HCT116 (cell line): ENCODE measurements around the gene HIPK2.

ENCODE experiments used
- ELF1 ChIP-seq: IDR thresholded peaks from 2 replicates; pipeline ENCODE4 v1.6.1; 2012; ENCODE audit warnings: low read depth, borderline replicate concordance
- EZH2 ChIP-seq: fragments of 200-600 bp; sonication (generic); IDR thresholded peaks from 2 replicates; pipeline ENCODE4 v1.6.1; 2017; ENCODE audit warnings: antibody characterized with exemption, mixed run types
- EZH2phosphoT487 ChIP-seq: fragments of 200-600 bp; IDR thresholded peaks from 2 replicates; pipeline ENCODE4 v1.6.1; 2018; ENCODE audit warnings: antibody characterized with exemption, borderline replicate concordance
- MAX ChIP-seq: IDR thresholded peaks from 2 replicates; pipeline ENCODE4 v1.6.1; 2012
- POLR2A ChIP-seq: IDR thresholded peaks from 2 replicates; pipeline ENCODE4 v1.7.0; 2011; ENCODE audit warnings: borderline replicate concordance; ENCODE audit not compliant: insufficient read depth, insufficient read length; ENCODE audit errors: extremely low read depth
- POLR2AphosphoS5 ChIP-seq: IDR thresholded peaks from 2 replicates; pipeline ENCODE4 v1.6.1; 2011; ENCODE audit warnings: mild to moderate bottlenecking, low read depth, low read length, moderate library complexity
- RAD21 ChIP-seq: IDR thresholded peaks from 2 replicates; pipeline ENCODE4 v1.6.1; 2012; ENCODE audit warnings: low read depth, mild to moderate bottlenecking
- SIN3A ChIP-seq: IDR thresholded peaks from 2 replicates; pipeline ENCODE4 v1.6.1; 2012; ENCODE audit warnings: low read depth
- TCF7L2 ChIP-seq: IDR thresholded peaks from 2 replicates; pipeline ENCODE4 v1.7.0; 2011; ENCODE audit warnings: borderline replicate concordance, inconsistent platforms; ENCODE audit not compliant: insufficient read depth, insufficient read length; ENCODE audit errors: extremely low read depth
- ZFX ChIP-seq: fragments of 450-650 bp; IDR thresholded peaks from 2 replicates; pipeline ENCODE4 v1.6.1; 2017
- ZNF274 ChIP-seq: fragments of 200-500 bp; sonication (Bioruptor generic); IDR thresholded peaks from 2 replicates; pipeline ENCODE4 v1.6.1; 2014; ENCODE audit warnings: mild to moderate bottlenecking, low read depth, low read length, inconsistent platforms
- TF ChIP-seq, protein P1 (sequence below), 3 experiments: fragments of 200-600 bp in 1 of 3; sonication (generic) in 1 of 3; IDR thresholded peaks in 2 of 3; conservative IDR thresholded peaks in 1 of 3; 2 replicates each; pipeline ENCODE4 v1.5.1; 2012 to 2017; ENCODE audit warnings: low read depth in 2 of 3, low read length in 2 of 3, antibody characterized with exemption in 1 of 3, borderline replicate concordance in 1 of 3, control low read depth in 1 of 3, mild to moderate bottlenecking in 1 of 3, mixed read lengths in 1 of 3, mixed run types in 1 of 3, moderate library complexity in 1 of 3; ENCODE audit not compliant: insufficient read depth in 1 of 3
- TF ChIP-seq, protein P2 (sequence below): IDR thresholded peaks from 2 replicates; pipeline ENCODE4 v1.6.1; 2012

GRCh38 chr7:139673230-139673629, 104.6 kb downstream of the HIPK2 start:
- TF ChIP-seq ZFX, result no peak
- no peak for TF ChIP-seq MAX
- TF ChIP-seq POLR2AphosphoS5, result no peak
- TF ChIP-seq, protein P1, sequence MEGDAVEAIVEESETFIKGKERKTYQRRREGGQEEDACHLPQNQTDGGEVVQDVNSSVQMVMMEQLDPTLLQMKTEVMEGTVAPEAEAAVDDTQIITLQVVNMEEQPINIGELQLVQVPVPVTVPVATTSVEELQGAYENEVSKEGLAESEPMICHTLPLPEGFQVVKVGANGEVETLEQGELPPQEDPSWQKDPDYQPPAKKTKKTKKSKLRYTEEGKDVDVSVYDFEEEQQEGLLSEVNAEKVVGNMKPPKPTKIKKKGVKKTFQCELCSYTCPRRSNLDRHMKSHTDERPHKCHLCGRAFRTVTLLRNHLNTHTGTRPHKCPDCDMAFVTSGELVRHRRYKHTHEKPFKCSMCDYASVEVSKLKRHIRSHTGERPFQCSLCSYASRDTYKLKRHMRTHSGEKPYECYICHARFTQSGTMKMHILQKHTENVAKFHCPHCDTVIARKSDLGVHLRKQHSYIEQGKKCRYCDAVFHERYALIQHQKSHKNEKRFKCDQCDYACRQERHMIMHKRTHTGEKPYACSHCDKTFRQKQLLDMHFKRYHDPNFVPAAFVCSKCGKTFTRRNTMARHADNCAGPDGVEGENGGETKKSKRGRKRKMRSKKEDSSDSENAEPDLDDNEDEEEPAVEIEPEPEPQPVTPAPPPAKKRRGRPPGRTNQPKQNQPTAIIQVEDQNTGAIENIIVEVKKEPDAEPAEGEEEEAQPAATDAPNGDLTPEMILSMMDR (IDR thresholded peaks at IDR 0.05 in 2 of 3, conservative IDR thresholded peaks at IDR 0.05 in 1 of 3; ENCODE audit: borderline replicate concordance in 1 of 3, insufficient read depth in 1 of 3, low read depth in 2 of 3, low read length in 2 of 3), result no peak
- TF ChIP-seq SIN3A, result no peak
- TF ChIP-seq, protein P2, sequence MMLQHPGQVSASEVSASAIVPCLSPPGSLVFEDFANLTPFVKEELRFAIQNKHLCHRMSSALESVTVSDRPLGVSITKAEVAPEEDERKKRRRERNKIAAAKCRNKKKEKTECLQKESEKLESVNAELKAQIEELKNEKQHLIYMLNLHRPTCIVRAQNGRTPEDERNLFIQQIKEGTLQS, result no peak
- no peak for TF ChIP-seq EZH2phosphoT487
- no peak for TF ChIP-seq POLR2A
- TF ChIP-seq TCF7L2, result no peak
- TF ChIP-seq RAD21, result no peak
- TF ChIP-seq ZNF274, result no peak
- no peak for TF ChIP-seq ELF1
- no peak for TF ChIP-seq EZH2
